ENCODE results near the gene ADNP2. TPM values are rescaled to one million over a fixed set of nuclear protein-coding genes. Genes with fewer than 3 reads are reported as not detected.

Gene ADNP2
- total RNA-seq, 4 donors from 2014 or later = 17.1 to 18.9 (median 17.3) TPM

DNA sequence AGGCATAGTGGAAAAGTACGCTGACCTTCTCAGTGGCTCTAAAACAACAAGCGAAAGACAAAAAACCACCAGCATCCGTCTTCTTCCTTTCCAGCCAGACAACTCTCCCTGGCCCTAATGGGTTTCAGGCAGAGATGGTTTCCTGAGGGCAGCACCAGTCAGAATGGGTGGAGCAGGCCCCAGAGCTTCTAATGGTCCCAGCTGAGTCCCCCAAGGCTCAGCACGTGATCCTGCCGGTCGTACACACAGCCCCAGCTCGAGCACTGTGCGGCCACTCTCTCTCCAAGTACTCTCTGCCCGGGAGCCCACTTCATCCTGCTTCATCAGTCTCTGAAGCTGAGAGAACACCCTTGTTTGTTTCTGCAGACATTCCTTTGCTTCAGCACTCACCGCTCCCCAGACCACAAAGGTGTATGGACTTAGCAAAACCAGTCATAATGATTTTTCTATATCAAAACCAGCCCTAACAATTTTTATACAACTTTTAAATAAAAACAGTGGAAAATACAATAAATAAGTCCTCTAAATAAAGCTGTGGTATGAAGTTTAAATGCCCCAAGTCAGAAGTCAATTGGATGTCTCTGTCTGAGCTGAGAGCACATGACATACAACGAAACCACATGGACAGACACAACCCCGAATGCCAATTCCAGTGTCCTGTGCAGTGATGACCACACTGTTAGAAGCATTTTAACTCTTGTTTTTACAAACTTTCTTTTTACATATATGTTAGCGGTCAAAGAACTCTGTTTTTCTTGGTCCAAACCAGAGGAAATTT lies 74.4 kb downstream of the ADNP2 start:
- Histone ChIP-seq H3K4me1 (peaks cover 0 to 6% (median 0%) of the 10 kb centered on the region in 4 donors), H3K27me3 (no peaks in the 10 kb centered on the region), H3K9me3 (no peaks in the 10 kb centered on the region), H3K36me3 (no peaks in the 10 kb centered on the region), H3K27ac (replicated peaks in 1 of 4) (no peak overlapping the region), H3K4me3 (no peak overlapping the region)
- TF ChIP-seq EP300 (IDR thresholded peaks at IDR 0.05) = no peak
- TF ChIP-seq POLR2A (IDR thresholded peaks at IDR 0.05; ENCODE audit: low read depth) = no peak
- TF ChIP-seq, protein P1, sequence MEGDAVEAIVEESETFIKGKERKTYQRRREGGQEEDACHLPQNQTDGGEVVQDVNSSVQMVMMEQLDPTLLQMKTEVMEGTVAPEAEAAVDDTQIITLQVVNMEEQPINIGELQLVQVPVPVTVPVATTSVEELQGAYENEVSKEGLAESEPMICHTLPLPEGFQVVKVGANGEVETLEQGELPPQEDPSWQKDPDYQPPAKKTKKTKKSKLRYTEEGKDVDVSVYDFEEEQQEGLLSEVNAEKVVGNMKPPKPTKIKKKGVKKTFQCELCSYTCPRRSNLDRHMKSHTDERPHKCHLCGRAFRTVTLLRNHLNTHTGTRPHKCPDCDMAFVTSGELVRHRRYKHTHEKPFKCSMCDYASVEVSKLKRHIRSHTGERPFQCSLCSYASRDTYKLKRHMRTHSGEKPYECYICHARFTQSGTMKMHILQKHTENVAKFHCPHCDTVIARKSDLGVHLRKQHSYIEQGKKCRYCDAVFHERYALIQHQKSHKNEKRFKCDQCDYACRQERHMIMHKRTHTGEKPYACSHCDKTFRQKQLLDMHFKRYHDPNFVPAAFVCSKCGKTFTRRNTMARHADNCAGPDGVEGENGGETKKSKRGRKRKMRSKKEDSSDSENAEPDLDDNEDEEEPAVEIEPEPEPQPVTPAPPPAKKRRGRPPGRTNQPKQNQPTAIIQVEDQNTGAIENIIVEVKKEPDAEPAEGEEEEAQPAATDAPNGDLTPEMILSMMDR (IDR thresholded peaks at IDR 0.05) = no peak
- TF ChIP-seq POLR2AphosphoS5 (IDR thresholded peaks at IDR 0.05) = no peak
- DNase-seq (ENCODE audit: extremely low spot score) = no peak
- intact Hi-C loops (cut with DNase I) = no loop called here
- WGBS = 81% methylated on average over 13 of the region's 13 CpGs

- Histone ChIP-seq H3K36me3 (no peaks in the 10 kb centered on the region), H3K4me3 (no peak overlapping the region), H3K27me3 (no peaks in the 10 kb centered on the region), H3K27ac (replicated peaks in 1 of 4) (no peak overlapping the region), H3K4me1 (peaks cover 0 to 6% (median 0%) of the 10 kb centered on the region in 4 donors), H3K9me3 (no peaks in the 10 kb centered on the region)
- 85% methylated on average over 26 of the region's 26 CpGs for WGBS
- TF ChIP-seq, protein P1 (IDR thresholded peaks at IDR 0.05) = no peak
- TF ChIP-seq POLR2A (IDR thresholded peaks at IDR 0.05; ENCODE audit: low read depth) (no peak), POLR2AphosphoS5 (IDR thresholded peaks at IDR 0.05) (no peak), EP300 (IDR thresholded peaks at IDR 0.05) (no peak)
- intact Hi-C loops (cut with DNase I) = no loop called here
- DNase-seq (ENCODE audit: extremely low spot score) = no peak
Observed at GRCh38 chr18:80184243-80184772, 75.2 kb downstream of the ADNP2 start.

- intact Hi-C loops (cut with DNase I) = no loop called here
- Histone ChIP-seq H3K9me3 (no peaks in the 10 kb centered on the region), H3K36me3 (no peaks in the 10 kb centered on the region), H3K4me3 (no peak overlapping the region), H3K27ac (replicated peaks in 1 of 4) (no peak overlapping the region), H3K4me1 (peaks cover 0 to 6% (median 0%) of the 10 kb centered on the region in 4 donors), H3K27me3 (no peaks in the 10 kb centered on the region)
- TF ChIP-seq POLR2A (IDR thresholded peaks at IDR 0.05; ENCODE audit: low read depth) (no peak), POLR2AphosphoS5 (IDR thresholded peaks at IDR 0.05) (no peak)
- WGBS = 93% methylated on average over 12 of the region's 12 CpGs
- no peak for DNase-seq (ENCODE audit: extremely low spot score)
Observed at GRCh38 chr18:80185545-80185944, 76.5 kb downstream of the ADNP2 start.

GRCh38 chr18:80187956-80188642 lies 79.0 kb downstream of the ADNP2 start:
- Histone ChIP-seq H3K36me3 (no peaks in the 10 kb centered on the region), H3K4me1 (no peaks in the 10 kb centered on the region), H3K9me3 (no peaks in the 10 kb centered on the region), H3K27ac (replicated peaks in 1 of 4) (no peak overlapping the region), H3K4me3 (no peak overlapping the region), H3K27me3 (no peaks in the 10 kb centered on the region)
- DNase-seq (ENCODE audit: extremely low spot score) = no peak
- intact Hi-C loops (cut with DNase I) = no loop called here
- TF ChIP-seq EP300 (IDR thresholded peaks at IDR 0.05) = no peak
- TF ChIP-seq, protein P1 (IDR thresholded peaks at IDR 0.05) = no peak
- TF ChIP-seq POLR2A (IDR thresholded peaks at IDR 0.05; ENCODE audit: low read depth) = no peak
- TF ChIP-seq POLR2AphosphoS5 (IDR thresholded peaks at IDR 0.05) = no peak
- 96% methylated on average over 19 of the region's 19 CpGs for WGBS

Measured in esophagus muscularis mucosa (tissue), 4 donors.